ENCODE results near the gene PDE6D.

Gene PDE6D

GRCh38 chr2:231706731-231707624, 74.1 kb downstream of the PDE6D start:
- peak; percentile 94 for DNase-seq

DNA sequence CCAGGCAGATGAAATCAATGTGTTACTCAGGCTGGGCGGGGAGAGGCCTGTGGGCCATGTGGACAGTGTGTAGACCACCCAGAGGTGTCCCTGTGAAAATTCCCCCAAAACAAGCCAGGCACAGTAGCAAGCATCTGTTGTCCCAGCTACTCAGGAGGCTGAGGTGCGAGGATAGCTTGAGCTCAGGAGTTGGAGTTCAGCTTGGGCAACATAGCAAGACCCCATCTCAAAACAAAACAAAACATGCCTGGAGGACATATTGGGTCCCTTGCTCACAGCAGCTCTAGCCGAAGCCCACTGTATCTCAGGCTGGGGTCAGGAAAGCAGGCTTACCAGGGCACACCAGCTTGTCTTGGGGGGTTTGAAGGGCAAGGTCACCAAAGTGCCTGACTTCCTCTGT, 77.1 kb downstream of the PDE6D start:
- DNase-seq: no peak

GRCh38 chr2:231701456-231702373, 79.4 kb downstream of the PDE6D start:
- no peak for DNase-seq

- DNase-seq: no peak
Measured at GRCh38 chr2:231699006-231699405, 82.1 kb downstream of the PDE6D start.

GRCh38 chr2:231696004-231696367, 85.1 kb downstream of the PDE6D start:
- no peak for DNase-seq

DNA sequence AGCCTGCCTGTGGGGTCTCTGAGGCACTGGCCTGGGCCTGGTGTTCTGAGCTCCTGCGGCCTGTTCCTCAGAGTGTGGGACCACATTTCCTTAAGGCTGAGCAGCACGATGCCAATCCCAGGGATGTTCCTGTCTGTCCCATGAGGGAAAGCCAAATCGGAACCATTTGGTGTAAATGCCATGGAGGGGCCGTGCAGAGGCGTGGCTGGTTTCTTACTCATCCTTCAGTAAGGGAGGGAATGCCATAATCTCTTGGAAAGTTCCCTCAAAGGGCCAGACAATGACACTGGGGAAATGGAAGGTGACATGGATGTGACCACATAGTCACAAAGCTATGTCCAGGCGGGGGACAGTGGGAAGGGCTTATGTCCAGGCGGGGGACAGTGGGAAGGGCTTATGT, 87.1 kb downstream of the PDE6D start:
- DNase-seq: no peak

DNA sequence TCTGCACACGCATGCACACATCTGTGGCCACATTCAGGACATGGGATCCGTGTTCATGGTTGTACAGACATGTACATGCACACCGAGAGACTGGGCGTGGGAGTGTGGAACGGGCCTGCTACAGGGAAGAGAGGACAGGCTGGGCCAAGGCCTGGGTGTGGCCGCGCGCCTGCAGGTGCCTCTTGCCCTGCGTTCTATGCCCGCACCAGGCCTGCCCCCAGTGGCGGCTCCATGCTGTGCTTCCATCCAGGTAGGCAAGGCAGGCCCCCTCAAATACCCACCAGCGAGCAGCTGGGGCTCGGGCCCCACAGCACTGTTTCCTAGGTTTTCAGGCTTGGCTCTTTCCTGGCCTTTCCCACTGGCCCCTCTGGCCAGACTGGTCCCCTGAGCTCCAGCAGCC, 88.2 kb downstream of the PDE6D start:
- no peak for DNase-seq

DNA sequence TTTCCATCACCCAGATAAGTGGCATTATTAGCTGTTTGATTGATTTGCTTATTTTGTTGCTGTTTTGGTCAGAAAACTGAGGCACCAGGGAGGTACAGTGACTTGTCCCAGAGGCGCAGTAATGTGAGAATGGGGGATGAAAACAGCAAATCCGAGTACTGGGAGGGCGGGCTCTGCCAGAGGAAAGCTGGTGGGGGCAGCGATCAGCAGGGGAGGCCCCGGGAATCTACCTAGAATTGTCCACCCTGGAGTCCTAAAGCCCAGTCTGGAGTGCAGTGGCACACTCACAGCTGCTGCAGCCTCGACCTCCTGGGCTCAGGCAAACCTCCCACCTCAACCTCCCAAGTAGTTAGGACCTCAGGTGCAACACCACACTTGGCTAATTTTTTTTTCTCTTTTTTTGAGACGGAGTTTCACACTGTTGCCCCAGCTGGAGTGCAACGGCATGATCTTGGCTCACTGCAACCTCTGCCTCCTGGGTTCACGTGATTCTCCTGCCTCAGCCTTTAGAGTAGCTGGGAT, 89.8 kb downstream of the PDE6D start:
- no peak for DNase-seq

DNA sequence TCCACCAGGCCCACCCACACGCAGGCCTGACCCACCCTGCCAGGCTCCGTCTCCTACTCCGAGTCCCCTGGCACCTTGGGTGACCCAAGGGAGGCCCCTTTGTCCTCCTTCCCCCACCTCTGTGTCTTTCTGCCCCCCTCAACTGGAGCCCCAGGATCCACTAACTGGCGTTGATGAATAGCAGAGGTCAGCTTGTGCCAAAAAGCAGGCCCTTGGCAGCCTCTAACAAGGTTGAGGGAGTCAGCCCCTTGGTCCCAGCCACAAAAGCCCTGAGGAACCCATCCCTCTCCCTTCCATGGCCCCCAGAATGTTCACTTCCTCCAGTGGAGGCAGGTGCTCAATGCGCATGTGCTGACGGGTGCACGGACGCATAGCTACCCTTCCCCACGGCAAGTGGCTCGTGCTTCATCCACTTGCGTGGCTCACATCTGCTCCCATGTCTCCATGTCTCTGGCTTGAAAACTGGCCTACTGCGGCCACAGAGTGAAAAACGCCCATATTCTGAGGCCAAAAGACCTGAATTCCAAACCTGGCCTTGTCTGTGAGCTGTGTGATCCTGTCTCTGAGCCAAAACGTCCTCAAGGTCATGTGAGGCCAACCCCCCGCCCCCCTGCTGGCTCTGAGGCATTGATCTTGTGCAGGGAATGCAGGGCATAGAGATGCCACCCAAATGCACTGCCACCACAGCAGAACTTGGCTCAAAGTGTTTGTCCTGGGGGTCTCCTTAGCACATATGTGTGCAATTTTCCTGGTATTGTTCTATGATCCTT, 91.8 kb downstream of the PDE6D start:
- no peak for DNase-seq

DNA sequence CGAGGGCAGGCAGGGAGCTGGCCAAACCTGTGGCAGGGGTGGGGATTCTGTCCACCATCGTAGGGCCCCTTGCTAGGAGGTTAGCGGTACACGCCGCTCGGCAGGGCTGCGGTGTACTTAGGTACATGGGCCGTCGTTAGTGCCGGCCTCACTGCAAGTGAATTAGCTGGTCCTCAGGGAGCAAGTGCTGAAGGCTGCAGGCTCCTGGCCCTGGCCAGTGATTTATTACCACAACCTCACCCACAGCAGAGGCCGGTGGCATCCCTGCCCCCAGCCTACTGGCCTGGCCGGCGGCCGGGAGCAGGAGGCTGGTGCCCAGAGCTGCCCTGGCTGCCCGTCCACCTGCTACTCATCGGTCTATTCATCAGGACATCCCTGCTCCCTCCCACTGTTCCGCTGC, 92.4 kb downstream of the PDE6D start:
- no peak for DNase-seq

- no peak for DNase-seq
Measured at GRCh38 chr2:231687961-231688360, 93.1 kb downstream of the PDE6D start.

DNA sequence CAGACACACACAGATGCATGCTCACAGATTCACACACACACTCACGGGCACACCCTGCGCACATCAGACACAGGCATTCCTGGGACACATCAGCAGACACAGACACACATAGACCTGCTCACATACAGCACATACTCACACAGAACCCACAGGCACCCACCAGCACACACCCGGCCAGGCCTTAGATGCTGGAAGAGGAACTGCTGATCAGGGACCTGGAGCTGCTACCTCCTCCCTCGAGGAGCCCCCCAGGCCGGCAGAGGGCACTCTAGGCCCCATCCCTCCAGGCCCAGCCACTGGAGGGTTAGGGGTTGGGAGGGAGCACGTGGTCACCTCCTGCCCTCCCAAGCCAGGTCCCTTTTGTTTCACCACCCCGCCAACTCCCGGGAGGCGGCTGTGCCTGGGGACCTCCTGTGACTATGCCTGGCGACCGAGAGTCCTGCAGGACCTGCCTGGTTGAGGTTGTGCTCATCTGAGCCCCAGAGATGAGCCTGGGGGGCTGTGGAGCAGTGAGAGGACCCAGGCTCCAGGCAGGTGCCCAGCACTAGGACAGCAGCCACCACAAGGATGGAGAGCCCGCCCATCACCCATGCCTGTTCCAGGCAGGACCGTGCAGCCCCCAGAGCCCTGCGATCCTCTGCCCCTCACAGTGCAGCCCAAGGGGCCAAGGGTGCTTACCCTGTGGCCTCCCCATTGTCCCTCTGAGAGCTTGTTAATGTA, 93.8 kb downstream of the PDE6D start:
- no peak for DNase-seq

DNA sequence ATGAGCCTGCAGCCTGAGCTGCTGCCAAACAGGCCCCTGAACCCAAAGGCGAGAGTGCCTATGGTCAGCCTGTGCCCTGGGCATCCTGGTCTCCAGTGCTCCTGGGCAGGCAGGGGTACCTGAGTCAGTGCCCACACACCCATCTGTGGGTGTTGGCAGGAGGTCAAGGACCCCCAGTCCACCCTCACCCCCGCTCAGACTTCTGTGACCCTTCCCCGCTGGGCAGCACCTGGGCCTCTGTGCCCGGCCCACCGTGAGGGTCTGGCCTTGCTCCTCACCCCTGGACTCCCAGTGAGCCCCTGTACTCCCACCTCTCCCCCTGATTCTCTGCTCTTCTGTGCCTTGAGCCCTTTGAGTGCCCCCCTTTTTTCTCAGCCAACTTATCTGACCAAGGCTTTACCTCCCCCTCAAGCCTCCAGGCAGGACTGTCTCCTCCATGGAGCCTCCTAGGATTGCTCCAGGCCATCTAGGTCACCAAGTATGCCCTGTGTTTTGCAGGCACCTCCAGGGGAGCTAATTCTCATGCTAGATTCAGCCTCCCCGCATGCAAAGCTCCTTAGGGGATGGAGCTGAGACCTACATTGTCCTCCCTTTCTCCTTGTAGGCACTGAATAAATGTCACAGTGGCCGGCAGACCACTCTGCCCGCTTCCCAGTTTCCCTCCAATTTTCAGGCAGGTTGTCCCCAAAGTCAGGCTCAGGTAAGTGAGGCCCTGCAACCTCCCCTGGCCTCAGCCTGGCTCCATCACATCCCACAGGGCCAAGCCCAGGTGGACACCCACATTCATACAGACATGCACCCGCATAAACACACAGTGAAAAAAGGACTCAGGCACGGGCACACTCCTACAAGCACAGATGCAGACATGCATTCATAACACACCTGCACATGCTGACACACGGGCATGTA, 94.6 kb downstream of the PDE6D start:
- no peak for DNase-seq

DNA sequence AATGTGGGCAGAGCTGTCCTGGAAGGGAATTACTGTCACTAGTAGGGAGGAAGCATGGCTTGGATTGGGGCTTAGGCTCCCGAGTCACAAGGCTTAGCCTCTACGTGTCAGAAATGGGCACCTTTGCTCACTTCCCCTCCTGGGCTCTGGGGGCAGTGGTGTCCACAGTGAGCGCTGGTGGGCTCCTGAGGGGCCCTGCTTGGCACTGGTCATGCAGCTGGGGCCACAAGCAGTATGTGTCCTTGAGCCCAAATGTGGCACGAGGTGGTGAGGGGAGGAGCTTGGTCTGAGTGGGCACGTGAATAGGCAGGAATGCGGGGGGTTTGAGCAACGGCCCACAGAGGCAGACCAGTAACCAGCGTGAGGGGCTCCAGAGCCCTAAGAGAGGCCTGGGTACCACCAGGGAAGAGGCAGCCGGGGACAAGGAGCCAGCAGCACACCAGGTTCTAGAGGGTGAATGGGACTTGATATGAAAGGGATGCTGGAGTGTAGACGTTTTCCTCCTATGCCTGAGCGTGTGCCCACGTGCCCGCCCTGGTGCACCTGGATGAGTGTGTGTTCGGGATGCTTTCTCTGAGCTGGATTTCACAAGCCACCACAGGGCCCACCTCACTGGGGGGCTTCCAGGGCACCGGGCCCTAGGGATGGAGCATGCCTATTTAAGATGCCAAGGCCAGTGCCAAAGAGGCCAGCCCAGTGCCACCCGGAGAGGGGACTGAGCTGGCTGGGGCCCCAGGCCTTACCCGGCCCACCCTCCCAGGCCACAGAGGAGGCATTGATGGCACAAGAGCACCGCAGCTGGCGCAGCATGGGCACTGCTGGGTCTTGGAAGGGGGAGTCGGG, 95.5 kb downstream of the PDE6D start:
- DNase-seq: no peak

DNA sequence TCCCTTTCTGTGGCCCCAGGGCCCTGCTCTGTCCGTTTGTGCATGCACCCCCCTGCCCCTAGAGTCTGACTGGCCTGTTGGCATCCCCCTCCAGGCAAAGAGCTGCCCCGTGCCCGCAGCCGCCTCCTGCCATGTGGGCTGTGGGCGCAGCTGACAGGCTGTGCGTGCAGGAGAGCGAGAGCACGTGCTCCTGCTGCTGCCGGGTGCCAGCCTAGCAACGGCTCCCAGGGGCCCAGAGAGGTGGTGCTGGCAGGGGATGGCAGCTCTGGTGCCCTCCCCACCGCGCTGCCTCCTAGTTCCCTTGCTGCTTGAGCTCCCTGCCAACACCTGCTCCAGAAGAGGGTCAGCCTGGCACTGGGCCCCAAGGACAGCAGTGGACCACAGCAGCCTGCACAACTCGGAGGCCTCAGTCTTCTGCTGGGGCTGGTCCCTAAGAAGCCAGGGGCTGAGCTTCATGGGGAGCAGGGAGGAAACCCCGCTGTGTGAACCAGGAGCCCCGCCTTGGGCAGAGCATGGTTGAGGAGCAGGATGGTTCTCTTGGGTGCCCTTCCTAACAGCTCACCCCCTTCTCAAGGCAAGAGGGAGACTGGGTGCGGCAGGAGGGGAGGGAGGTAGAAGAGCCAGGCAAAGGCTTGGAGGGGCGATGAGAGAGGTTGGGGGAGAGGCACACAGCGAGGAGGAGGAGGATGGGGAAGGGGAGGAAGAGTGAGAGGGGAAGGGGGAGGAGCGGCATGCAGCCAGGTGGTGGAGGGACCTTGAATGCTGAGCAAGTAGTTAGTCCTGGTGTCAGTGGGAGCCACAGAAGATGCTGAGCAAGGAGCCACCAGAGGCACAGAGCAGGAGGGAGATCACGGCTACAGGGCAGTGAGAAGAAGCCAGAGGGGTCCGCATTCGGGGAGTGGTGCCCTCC, 96.5 kb downstream of the PDE6D start:
- no peak for DNase-seq

DNA sequence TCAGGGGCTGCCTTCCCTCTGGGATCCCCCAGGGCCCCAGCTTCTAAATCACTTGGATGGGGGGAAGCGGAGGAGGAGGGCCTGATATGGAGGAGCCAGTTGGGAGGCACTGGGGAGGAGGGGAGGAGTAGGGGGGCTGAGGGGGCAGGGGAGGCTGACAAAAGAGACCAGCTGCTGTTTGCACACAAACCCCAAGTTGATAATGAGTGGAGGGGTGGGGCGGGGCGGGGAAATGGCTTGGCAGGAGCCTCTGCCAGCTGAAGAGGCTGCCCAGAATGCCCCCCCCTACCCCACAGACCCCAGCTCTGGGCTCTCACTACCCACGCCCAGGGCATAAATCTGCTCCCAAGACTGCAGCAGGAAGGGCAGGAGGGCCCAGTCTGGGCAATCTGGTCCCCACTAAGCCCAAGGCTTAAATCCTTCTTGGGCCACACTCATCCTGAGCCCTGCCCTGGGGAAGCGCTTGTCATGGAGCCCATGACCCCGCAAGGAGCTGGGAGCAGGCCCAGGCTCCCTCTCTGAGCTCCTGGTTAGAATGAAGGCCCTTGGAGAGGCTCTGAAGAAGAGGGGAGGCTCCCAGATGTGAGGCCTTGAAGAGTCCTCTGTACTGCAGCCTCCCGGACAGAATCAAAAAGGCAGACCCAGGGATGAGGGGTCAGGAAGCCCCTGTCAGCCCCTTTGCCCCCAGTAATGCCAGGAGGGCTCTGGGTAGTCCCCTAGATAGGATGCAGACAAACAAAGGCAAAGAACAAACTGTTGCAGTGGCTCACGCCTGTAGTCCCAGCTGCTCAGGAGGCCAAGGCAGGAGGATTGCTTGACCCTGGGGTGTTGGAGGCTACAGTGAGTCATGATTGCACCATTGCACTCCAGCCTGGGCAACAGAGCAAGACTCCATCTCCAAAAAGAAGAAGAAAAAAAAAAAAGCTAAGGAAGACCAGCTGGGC, 97.5 kb downstream of the PDE6D start:
- DNase-seq: no peak

GRCh38 chr2:231682603-231683291, 98.3 kb downstream of the PDE6D start:
- DNase-seq: no peak

Data from NCI-H1417 treated with DMSO at 0.1 percent for 48 hours (cell line).